ENCODE measurements around the gene KATNB1. TPM values are rescaled to one million over a fixed set of nuclear protein-coding genes. Genes with fewer than 3 reads are reported as not detected.
A peak's percentile ranks its signal among the peaks of the same experiment; 100 is the strongest.

The KATNB1 gene
- total RNA-seq, 3 donors from 2014 or later = 15.5 to 20.9 (median 17.0) TPM

GRCh38 chr16:57750796-57751538, 15.4 kb downstream of the KATNB1 start:
- intact Hi-C loops (cut with DNase I; ENCODE audit: low total_unique reads) = loop anchor here (10.0 kb wide), 1 partner anchor 94 kb away; no protein-coding TSS in a partner anchor
- DNase-seq (ENCODE audit: low spot score in 2 of 2) = no peak
- H3K9me3 ChIP-seq = no peaks in the 10 kb centered on the region
- H3K4me3 ChIP-seq = no peak overlapping the region
- TF ChIP-seq POLR2A (IDR thresholded peaks at IDR 0.05) (no peak), POLR2AphosphoS5 (IDR thresholded peaks at IDR 0.05) (no peak)
- TF ChIP-seq, protein P1, sequence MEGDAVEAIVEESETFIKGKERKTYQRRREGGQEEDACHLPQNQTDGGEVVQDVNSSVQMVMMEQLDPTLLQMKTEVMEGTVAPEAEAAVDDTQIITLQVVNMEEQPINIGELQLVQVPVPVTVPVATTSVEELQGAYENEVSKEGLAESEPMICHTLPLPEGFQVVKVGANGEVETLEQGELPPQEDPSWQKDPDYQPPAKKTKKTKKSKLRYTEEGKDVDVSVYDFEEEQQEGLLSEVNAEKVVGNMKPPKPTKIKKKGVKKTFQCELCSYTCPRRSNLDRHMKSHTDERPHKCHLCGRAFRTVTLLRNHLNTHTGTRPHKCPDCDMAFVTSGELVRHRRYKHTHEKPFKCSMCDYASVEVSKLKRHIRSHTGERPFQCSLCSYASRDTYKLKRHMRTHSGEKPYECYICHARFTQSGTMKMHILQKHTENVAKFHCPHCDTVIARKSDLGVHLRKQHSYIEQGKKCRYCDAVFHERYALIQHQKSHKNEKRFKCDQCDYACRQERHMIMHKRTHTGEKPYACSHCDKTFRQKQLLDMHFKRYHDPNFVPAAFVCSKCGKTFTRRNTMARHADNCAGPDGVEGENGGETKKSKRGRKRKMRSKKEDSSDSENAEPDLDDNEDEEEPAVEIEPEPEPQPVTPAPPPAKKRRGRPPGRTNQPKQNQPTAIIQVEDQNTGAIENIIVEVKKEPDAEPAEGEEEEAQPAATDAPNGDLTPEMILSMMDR (IDR thresholded peaks at IDR 0.05) = no peak
- H3K4me1 ChIP-seq = no peaks in the 10 kb centered on the region
- no peaks in the 10 kb centered on the region for H3K36me3 ChIP-seq
- no peaks in the 10 kb centered on the region for H3K27me3 ChIP-seq
- no peak overlapping the region for H3K27ac ChIP-seq

- intact Hi-C loops (cut with DNase I; ENCODE audit: low total_unique reads) = loop anchor here (10.0 kb wide), 1 partner anchor 93 kb away; no protein-coding TSS in a partner anchor
- Histone ChIP-seq H3K4me3 (no peak overlapping the region), H3K27me3 (no peaks in the 10 kb centered on the region), H3K27ac (no peak overlapping the region), H3K36me3 (no peaks in the 10 kb centered on the region), H3K4me1 (no peaks in the 10 kb centered on the region), H3K9me3 (no peaks in the 10 kb centered on the region)
- TF ChIP-seq POLR2A (IDR thresholded peaks at IDR 0.05) (no peak), POLR2AphosphoS5 (IDR thresholded peaks at IDR 0.05) (no peak)
- TF ChIP-seq, protein P1 (IDR thresholded peaks at IDR 0.05) = no peak
- DNase-seq (ENCODE audit: low spot score in 2 of 2) = no peak
Measured at GRCh38 chr16:57751539-57752202, 16.1 kb downstream of the KATNB1 start.

GRCh38 chr16:57752203-57752580, 16.6 kb downstream of the KATNB1 start:
- intact Hi-C loops (cut with DNase I; ENCODE audit: low total_unique reads) = loop anchor here (10.0 kb wide), 1 partner anchor 93 kb away; no protein-coding TSS in a partner anchor
- DNase-seq (ENCODE audit: low spot score in 2 of 2) = no peak
- Histone ChIP-seq H3K9me3 (no peaks in the 10 kb centered on the region), H3K27me3 (no peaks in the 10 kb centered on the region), H3K4me1 (no peaks in the 10 kb centered on the region), H3K36me3 (no peaks in the 10 kb centered on the region), H3K27ac (no peak overlapping the region), H3K4me3 (no peak overlapping the region)
- TF ChIP-seq, protein P1 (IDR thresholded peaks at IDR 0.05) = no peak
- no peak for TF ChIP-seq POLR2AphosphoS5 (IDR thresholded peaks at IDR 0.05)
- no peak for TF ChIP-seq POLR2A (IDR thresholded peaks at IDR 0.05)

DNA sequence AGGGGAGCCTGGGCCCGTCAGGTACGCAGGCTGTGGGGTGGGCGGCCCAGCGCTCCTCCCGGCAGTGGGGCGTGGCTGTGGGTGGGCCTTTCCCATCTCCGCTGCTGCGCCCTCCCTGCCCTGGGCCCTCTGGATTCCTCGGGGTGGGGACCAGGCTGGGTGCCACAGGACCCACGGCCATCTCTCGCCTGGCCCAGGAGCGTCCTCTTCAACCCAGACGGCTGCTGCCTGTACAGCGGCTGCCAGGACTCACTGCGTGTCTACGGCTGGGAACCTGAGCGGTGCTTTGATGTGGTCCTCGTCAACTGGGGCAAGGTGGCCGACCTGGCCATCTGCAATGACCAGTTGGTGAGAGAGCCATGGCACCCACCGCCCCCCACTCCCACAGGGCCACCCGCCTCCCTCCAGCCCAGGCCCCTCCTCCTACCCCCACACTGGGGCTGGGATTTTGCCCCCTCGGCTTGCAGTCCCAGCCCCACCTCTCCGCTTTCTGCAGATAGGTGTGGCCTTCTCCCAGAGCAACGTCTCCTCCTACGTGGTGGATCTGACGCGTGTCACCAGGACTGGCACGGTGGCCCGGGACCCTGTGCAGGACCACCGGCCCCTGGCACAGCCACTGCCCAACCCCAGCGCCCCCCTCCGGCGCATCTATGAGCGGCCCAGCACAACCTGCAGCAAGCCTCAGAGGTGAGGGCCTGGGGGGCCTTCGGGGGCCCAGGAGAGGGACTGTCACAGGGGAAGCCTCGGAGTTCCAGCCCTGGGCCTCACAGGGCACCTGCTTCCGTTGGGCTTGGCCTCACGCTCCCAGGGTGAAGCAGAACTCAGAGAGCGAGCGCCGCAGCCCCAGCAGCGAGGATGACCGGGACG, 17.2 kb downstream of the KATNB1 start:
- Histone ChIP-seq H3K27ac (peak overlapping the region in 1 of 2 donors; percentile 19), H3K9me3 (no peaks in the 10 kb centered on the region), H3K27me3 (no peaks in the 10 kb centered on the region), H3K36me3 (no peaks in the 10 kb centered on the region), H3K4me3 (peak overlapping the region in 1 of 3 donors; percentile 25), H3K4me1 (no peaks in the 10 kb centered on the region)
- DNase-seq (ENCODE audit: low spot score in 2 of 2) = no peak
- intact Hi-C loops (cut with DNase I; ENCODE audit: low total_unique reads) = loop anchor here (10.0 kb wide), 1 partner anchor 92 kb away; no protein-coding TSS in a partner anchor
- TF ChIP-seq, protein P1 (IDR thresholded peaks at IDR 0.05) = no peak
- TF ChIP-seq POLR2AphosphoS5 (IDR thresholded peaks at IDR 0.05) (no peak), POLR2A (IDR thresholded peaks at IDR 0.05) (no peak)

Measured in breast epithelium (tissue), 4 donors.